ENCODE data around the gene PLCL1.

GRCh38 chr2:197828464-197829135 is 24.2 kb downstream of the PLCL1 start:
- no peak for TF ChIP-seq CTCF (IDR thresholded peaks at IDR 0.05; ENCODE audit: insufficient read depth, low read length)
- no peak for TF ChIP-seq REST (IDR thresholded peaks at IDR 0.05; ENCODE audit: insufficient replicate concordance, low read depth)
- no peak for TF ChIP-seq POLR2AphosphoS5 (IDR thresholded peaks at IDR 0.05; ENCODE audit: low read depth)
- no peak for TF ChIP-seq GABPA (IDR thresholded peaks at IDR 0.05; ENCODE audit: low read depth)
- no peak for TF ChIP-seq SPI1 (IDR thresholded peaks at IDR 0.05; ENCODE audit: borderline replicate concordance, low read depth)

Measured in HL-60 (cell line).